HL-60 (cell line): ENCODE data around the gene GSAP.
"Not testable (repeated sequence)": the region's sequence is repeated elsewhere in the genome, so short reads cannot be mapped to it uniquely, and the experiment has no call there.

Source experiments
- DNase-seq, 2 experiments: peaks; one replicate each; pipeline ENCODE4 v3.0.0-alpha.2; 2010 to 2020; ENCODE audit warnings: low read depth in 1 of 2, low spot score in 1 of 2
- H3K27ac ChIP-seq: fragments of 250-450 bp; sonication (Bioruptor Pico); replicated peaks from 2 replicates; pipeline ENCODE4 v1.5.1; 2020; ENCODE audit warnings: mild to moderate bottlenecking, moderate library complexity
- H3K27me3 ChIP-seq: fragments of 250-450 bp; sonication (Bioruptor Pico); 2 replicates; pipeline ENCODE4 v1.5.1; 2021; ENCODE audit warnings: mild to moderate bottlenecking, moderate library complexity; ENCODE audit not compliant: insufficient read depth, poor library complexity, severe bottlenecking
- H3K4me3 ChIP-seq: replicated peaks from 2 replicates; pipeline ENCODE4 v1.5.1; 2011; ENCODE audit warnings: mild to moderate bottlenecking, control low read depth, low read length; ENCODE audit not compliant: insufficient read depth
- GABPA ChIP-seq: IDR thresholded peaks from 2 replicates; pipeline ENCODE4 v1.6.1; 2012; ENCODE audit warnings: low read depth
- POLR2AphosphoS5 ChIP-seq: IDR thresholded peaks from 2 replicates; pipeline ENCODE4 v1.6.1; 2012; ENCODE audit warnings: low read depth
- REST ChIP-seq: IDR thresholded peaks from 2 replicates; pipeline ENCODE4 v1.6.1; 2012; ENCODE audit warnings: low read depth; ENCODE audit not compliant: insufficient replicate concordance
- SPI1 ChIP-seq: IDR thresholded peaks from 2 replicates; pipeline ENCODE4 v1.6.1; 2012; ENCODE audit warnings: low read depth, mild to moderate bottlenecking, borderline replicate concordance
- TF ChIP-seq, protein P1 (sequence below): IDR thresholded peaks from one replicate; pipeline ENCODE4 v1.5.1; 2011; ENCODE audit warnings: low read length, control low read depth, inconsistent platforms; ENCODE audit not compliant: insufficient read depth

Gene GSAP

DNA sequence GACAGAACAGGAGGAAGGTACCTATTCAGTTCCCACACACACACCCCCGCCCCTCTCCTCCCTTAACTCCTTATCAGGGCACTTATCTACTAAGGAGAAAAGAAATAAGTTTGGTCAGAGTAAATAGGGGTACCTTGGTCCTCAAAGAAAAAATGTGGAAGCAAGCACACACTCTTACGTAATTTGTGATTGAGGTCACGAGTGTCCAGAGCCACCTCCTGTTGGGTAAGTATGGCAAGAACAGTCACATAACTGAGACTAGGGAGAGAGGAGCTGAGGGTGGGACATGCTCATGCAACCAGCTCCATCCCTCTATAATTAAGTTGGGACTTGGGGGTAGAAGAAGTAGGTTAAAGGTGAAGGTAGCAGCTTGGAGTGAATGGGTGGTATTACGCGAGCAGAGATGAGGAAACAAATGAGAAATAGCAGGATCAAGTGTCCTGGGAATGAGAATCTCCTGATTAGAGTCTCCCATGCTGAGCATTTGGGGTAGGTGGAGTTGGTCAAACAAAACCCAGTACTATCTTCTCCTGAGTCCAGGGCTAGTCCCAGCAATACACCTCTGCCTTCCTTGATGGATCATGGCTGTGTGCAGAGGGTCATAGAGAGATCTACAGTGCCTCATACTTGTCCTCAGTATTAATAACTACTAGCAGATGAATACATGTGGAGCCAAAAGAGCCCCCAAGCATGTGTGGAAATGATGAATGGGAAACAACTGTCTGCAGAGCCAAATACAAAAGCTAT lies 77.1 kb downstream of the GSAP start:
- H3K27ac ChIP-seq = peak overlapping the region; percentile 48

GRCh38 chr7:77338260-77338659 lies 77.9 kb downstream of the GSAP start:
- no peak overlapping the region for H3K4me3 ChIP-seq
- no peak for TF ChIP-seq GABPA
- TF ChIP-seq SPI1 = peak; percentile 87
- H3K27ac ChIP-seq = peak overlapping the region; percentile 48
- H3K27me3 ChIP-seq = no peaks in the 10 kb centered on the region
- peak in 1 of 2 experiments; percentile 23 for DNase-seq

More for the DNA sequence above, 77.1 kb downstream of the GSAP start:
- peak; percentile 61 to 67 for DNase-seq
- Histone ChIP-seq H3K27me3 (no peaks in the 10 kb centered on the region), H3K4me3 (no peak overlapping the region)
- TF ChIP-seq, protein P1, sequence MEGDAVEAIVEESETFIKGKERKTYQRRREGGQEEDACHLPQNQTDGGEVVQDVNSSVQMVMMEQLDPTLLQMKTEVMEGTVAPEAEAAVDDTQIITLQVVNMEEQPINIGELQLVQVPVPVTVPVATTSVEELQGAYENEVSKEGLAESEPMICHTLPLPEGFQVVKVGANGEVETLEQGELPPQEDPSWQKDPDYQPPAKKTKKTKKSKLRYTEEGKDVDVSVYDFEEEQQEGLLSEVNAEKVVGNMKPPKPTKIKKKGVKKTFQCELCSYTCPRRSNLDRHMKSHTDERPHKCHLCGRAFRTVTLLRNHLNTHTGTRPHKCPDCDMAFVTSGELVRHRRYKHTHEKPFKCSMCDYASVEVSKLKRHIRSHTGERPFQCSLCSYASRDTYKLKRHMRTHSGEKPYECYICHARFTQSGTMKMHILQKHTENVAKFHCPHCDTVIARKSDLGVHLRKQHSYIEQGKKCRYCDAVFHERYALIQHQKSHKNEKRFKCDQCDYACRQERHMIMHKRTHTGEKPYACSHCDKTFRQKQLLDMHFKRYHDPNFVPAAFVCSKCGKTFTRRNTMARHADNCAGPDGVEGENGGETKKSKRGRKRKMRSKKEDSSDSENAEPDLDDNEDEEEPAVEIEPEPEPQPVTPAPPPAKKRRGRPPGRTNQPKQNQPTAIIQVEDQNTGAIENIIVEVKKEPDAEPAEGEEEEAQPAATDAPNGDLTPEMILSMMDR = no peak
- TF ChIP-seq SPI1 (no peak), GABPA (no peak), POLR2AphosphoS5 (no peak), REST (no peak)

DNA sequence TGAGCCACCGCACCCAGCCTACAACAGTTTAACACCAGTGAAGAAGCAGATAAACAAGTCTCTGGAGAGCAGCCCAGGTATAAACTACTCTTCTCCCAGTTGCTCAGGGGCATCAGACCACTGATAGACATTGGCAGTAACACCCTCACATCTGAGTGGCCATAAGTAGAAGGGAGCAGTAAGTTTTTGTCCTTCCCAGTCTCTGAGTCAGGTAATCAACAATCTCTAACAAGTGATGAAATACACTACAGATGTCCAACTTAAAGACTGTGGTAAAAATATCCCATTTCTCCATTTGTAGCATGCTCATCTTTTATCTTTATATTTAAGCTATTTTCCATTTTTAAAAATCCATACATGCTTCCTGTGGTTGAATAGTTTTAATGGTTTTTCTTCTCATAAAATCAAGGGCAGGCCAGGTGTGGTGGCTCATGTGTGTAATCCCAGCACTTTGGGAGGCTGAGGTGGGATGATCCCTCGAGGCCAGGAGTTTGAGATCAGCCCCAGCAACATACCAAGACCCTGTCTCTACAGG lies 78.6 kb downstream of the GSAP start:
- TF ChIP-seq SPI1 (no peak), POLR2AphosphoS5 (no peak), GABPA (no peak), REST (no peak)
- TF ChIP-seq, protein P1 = no peak
- DNase-seq = no peak
- Histone ChIP-seq H3K27me3 (no peaks in the 10 kb centered on the region), H3K4me3 (no peak overlapping the region), H3K27ac (peak overlapping the region; percentile 48)

DNA sequence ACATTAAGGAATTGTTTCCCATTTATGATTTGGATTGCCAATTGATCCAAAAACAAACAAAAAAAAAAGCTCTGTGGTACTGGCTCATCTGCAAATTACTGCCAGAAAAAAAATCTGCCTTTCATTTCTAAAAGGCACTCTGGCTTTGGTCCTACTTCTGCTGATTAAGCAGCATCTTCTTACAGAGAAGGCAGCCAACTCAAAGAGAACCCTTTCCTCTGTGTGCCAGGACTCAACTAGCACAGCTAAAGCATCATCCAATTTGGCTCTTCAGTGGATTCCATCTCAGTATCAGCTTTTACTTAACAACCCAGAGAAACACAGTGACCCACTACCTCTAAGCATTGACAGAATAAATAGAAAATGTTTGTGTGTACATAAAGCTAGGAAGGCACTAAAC lies 80.6 kb downstream of the GSAP start:
- TF ChIP-seq, protein P1 = no peak
- TF ChIP-seq REST = no peak
- no peak for TF ChIP-seq POLR2AphosphoS5
- TF ChIP-seq SPI1 = no peak
- TF ChIP-seq GABPA = no peak
- Histone ChIP-seq H3K4me3 (no peak overlapping the region), H3K27ac (no peak overlapping the region), H3K27me3 (no peaks in the 10 kb centered on the region)
- no peak for DNase-seq

- DNase-seq, H3K27ac ChIP-seq, H3K4me3 ChIP-seq, H3K27me3 ChIP-seq: not testable (repeated sequence)
Observed at GRCh38 chr7:77334039-77334438, 82.1 kb downstream of the GSAP start.
